ENCODE results near the gene RPUSD4.

The RPUSD4 gene

DNA sequence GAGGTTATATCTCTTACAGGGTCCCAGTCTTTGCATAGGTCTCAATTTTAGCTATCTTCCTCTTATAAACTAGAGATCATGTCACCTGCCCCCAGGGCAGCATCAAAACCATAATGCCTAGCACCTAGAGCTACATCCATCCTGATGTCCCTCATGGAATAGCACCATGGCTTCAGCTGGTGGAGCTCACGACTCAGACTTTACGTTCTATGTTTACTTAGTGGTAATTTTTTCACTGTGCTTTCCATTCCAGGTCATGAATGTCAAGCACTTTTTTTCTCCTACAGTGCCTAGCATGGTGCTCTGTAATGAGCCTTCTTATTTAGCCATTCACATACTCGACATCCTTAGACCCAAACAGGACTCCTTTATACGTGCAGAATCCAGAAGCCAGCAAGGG is 58.4 kb downstream of the RPUSD4 start:
- TF ChIP-seq, protein P1, sequence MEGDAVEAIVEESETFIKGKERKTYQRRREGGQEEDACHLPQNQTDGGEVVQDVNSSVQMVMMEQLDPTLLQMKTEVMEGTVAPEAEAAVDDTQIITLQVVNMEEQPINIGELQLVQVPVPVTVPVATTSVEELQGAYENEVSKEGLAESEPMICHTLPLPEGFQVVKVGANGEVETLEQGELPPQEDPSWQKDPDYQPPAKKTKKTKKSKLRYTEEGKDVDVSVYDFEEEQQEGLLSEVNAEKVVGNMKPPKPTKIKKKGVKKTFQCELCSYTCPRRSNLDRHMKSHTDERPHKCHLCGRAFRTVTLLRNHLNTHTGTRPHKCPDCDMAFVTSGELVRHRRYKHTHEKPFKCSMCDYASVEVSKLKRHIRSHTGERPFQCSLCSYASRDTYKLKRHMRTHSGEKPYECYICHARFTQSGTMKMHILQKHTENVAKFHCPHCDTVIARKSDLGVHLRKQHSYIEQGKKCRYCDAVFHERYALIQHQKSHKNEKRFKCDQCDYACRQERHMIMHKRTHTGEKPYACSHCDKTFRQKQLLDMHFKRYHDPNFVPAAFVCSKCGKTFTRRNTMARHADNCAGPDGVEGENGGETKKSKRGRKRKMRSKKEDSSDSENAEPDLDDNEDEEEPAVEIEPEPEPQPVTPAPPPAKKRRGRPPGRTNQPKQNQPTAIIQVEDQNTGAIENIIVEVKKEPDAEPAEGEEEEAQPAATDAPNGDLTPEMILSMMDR (IDR thresholded peaks at IDR 0.05; ENCODE audit: low read length, missing control alignments): no peak
- no peak for DNase-seq (ENCODE audit: low read depth)
- no peak overlapping the region for H3K4me3 ChIP-seq (replicated peaks; ENCODE audit: low read depth, low read length)

DNA sequence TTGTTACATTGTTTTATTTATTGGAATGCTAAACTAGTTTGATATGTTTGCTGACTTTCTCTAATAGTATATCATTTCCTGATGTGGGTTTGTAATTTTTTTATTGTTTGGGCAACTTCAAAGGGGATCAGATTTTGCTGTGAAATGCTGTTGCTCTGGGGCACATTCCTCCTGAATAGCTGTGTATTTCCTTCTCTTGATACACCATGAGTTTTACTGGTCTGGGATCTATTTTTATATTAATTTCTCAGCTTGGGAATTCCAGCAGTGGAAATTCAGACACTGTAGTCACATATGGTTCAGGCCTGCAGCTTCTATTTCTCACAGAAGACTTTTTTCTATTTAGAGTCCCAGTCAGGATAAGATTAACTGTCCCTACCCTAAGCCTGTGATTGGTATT is 58.9 kb downstream of the RPUSD4 start:
- no peak for DNase-seq (ENCODE audit: low read depth)
- TF ChIP-seq, protein P1 (IDR thresholded peaks at IDR 0.05; ENCODE audit: low read length, missing control alignments): no peak

DNA sequence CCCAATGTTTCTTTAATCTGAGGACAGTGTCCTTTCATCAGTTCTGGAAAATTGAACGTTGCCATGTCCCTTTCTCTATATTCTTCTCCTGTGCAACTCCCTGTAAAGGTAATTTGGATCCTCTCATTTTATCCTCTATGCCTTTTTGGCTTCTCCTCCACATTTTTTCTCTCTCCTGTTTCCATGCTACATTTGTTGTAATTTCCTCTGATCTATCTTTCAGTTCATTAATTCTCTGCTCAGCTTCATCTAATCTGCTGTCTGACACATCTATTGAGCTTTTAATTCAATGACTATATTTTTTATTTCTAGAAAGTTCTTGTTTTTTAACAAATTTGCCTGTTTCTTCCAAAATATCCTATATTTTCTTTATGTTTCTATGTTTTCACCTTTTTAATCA is 59.3 kb downstream of the RPUSD4 start:
- DNase-seq (ENCODE audit: low read depth): no peak
- TF ChIP-seq, protein P1 (IDR thresholded peaks at IDR 0.05; ENCODE audit: low read length, missing control alignments): no peak
- H3K4me3 ChIP-seq (replicated peaks; ENCODE audit: low read depth, low read length): no peak overlapping the region

More for the DNA sequence above, 58.9 kb downstream of the RPUSD4 start:
- no peak overlapping the region for H3K4me3 ChIP-seq (replicated peaks; ENCODE audit: low read depth, low read length)

Data from fibroblast of pulmonary artery (primary cell).